ENCODE results near the gene RBM17. TPM values are rescaled to one million over a fixed set of nuclear protein-coding genes. Genes with fewer than 3 reads are reported as not detected.

RBM17 gene
- total and polyA plus RNA-seq, 10 of the 15 experiments (the other 5 are each of a cell fraction or from before 2014, with no cell fraction given): 28.4 to 181 (median 83.9) TPM

GRCh38 chr10:6135589-6136168 lies 46.8 kb downstream of the RBM17 start (continued):
- TF ChIP-seq BCL3 (IDR thresholded peaks at IDR 0.05; ENCODE audit: borderline replicate concordance, insufficient read depth, low read depth, low read length, poor library complexity, severe bottlenecking) (peak; percentile 61), MLLT1 (IDR thresholded peaks at IDR 0.05) (no peak)

GRCh38 chr10:6136215-6137201 lies 47.7 kb downstream of the RBM17 start:
- FAIRE-seq (peak; percentile 90), ATAC-seq (peak; percentile 71), DNase-seq (ENCODE audit: low read depth, low spot score) (peak; percentile 66)
- CTCF ChIA-PET: interaction anchor here (0.6 to 5.6 kb wide), 26 partner anchors 9 to 270 kb away, joined by 3 to 50 read pairs (median 4); partner anchors contain the start of gene PFKFB3
- SMC1A ChIA-PET (ENCODE audit: uncharacterized antibody, unreplicated experiment): interaction anchor here (0.6 to 5.3 kb wide), 23 partner anchors 8 to 452 kb away, joined by 3 to 47 read pairs (median 5); partner anchors contain the start of gene PFKFB3
- Histone ChIP-seq H3K4me3 (peak overlapping the region; percentile 54), H3K4me1 (ENCODE audit: control insufficient read depth, insufficient read depth, low read length) (peaks cover 38% of the 10 kb centered on the region), H2AFZ (ENCODE audit: control insufficient read depth, low read depth, low read length) (peak overlapping the region; percentile 30), H3K9ac (ENCODE audit: control insufficient read depth, insufficient read depth, low read length) (peak overlapping the region; percentile 38; the same call in 1 of the 2 replicates), H3K27me3 (replicated peaks in 1 of 2; ENCODE audit: control insufficient read depth in 2 of 2, insufficient read depth in 2 of 2, low read length in 1 of 2) (no peaks in the 10 kb centered on the region), H3K36me3 (ENCODE audit: control insufficient read depth in 2 of 2, insufficient read depth in 2 of 2, low read length in 1 of 2) (no peaks in the 10 kb centered on the region), H3K9me3 (replicated peaks; ENCODE audit: control insufficient read depth, insufficient read depth, low read length) (no peaks in the 10 kb centered on the region), H3K4me2 (ENCODE audit: control insufficient read depth, insufficient read depth) (peak overlapping the region; percentile 84), H4K20me1 (ENCODE audit: control insufficient read depth, insufficient read depth) (no peaks in the 10 kb centered on the region; the same call in 1 of the 2 replicates), H3K79me2 (ENCODE audit: control insufficient read depth, insufficient read depth, low read length) (no peaks in the 10 kb centered on the region), H3K27ac (ENCODE audit: control insufficient read depth, insufficient read depth) (peak overlapping the region; percentile 63)
- WGBS (ENCODE audit: insufficient coverage, insufficient replicate concordance, low lambda C conversion rate, missing lambda C conversion rate): 18% methylated on average over 20 of the region's 20 CpGs
- POLR2A ChIA-PET: interaction anchor here (0.9 to 2.8 kb wide), 7 partner anchors 9 to 265 kb away, joined by 3 to 18 read pairs (median 3); no protein-coding TSS in a partner anchor
- RAD21 ChIA-PET (ENCODE audit: unreplicated experiment): interaction anchor here (0.6 to 4.2 kb wide), 17 partner anchors 11 to 313 kb away, joined by 3 to 69 read pairs (median 6); partner anchors contain the start of genes FBH1 and PFKFB3
- intact Hi-C loops (cut with micrococcal nuclease; ENCODE audit: unreplicated experiment) (no loop called here), in situ Hi-C loops (cut with MboI) (no loop called here)
- BruUV-seq (replicated peaks): no TSS peak
- TF ChIP-seq MTA2 (IDR thresholded peaks at IDR 0.05; ENCODE audit: low read depth) (peak; percentile 76), BHLHE40 (IDR thresholded peaks at IDR 0.05; ENCODE audit: borderline replicate concordance in 1 of 2, low read depth in 2 of 2, low read length in 1 of 2) (peak; percentile 72 to 75), REST (IDR thresholded peaks at IDR 0.05; ENCODE audit: low read depth, low read length) (no peak), DPF2 (IDR thresholded peaks at IDR 0.05) (peak; percentile 89), MEF2A (IDR thresholded peaks at IDR 0.05; ENCODE audit: insufficient read depth, low read depth, low read length) (no peak), NRF1 (conservative IDR thresholded peaks at IDR 0.05; ENCODE audit: low read depth, low read length) (no peak), SUZ12 (IDR thresholded peaks at IDR 0.05; ENCODE audit: unreplicated experiment) (no peak)
